Measurements from ENCODE around the gene SOCS4. TPM values are rescaled to one million over a fixed set of nuclear protein-coding genes. Genes with fewer than 3 reads are reported as not detected.

Gene SOCS4
- total RNA-seq, 2 donors from 2014 or later = 25.9 to 27.0 TPM

Other genes with a start within 250 kb of the SOCS4 start
- 10 to 100 TPM; 35.3 to 54.0 TPM for gene GCH1, start 124.4 kb upstream of the SOCS4 start, total RNA-seq
- gene WDHD1, start 137 bp upstream of the SOCS4 start, total RNA-seq = 10 to 100 TPM; 43.7 to 50.7 TPM
- 10 to 100 TPM; 90.9 to 91.4 TPM for gene MAPK1IP1L, start 24.4 kb downstream of the SOCS4 start, total RNA-seq
- gene LGALS3, start 102.0 kb downstream of the SOCS4 start, total RNA-seq = 10 to 100 TPM; 13.9 to 22.3 TPM
- gene DLGAP5, start 164.3 kb downstream of the SOCS4 start, total RNA-seq = 10 to 100 TPM; 58.2 to 68.2 TPM
- gene FBXO34, start 244.2 kb downstream of the SOCS4 start, total RNA-seq = 10 to 100 TPM; 28.8 to 29.9 TPM